GM12872 (cell line): Measurements from ENCODE around the gene ATP2A2.

Source experiments
- TF ChIP-seq, protein P1 (sequence below): IDR thresholded peaks from 3 replicates; pipeline ENCODE4 v1.5.1; 2011; ENCODE audit warnings: low read depth, mild to moderate bottlenecking, low read length, moderate library complexity; ENCODE audit not compliant: insufficient read depth

Gene ATP2A2

DNA sequence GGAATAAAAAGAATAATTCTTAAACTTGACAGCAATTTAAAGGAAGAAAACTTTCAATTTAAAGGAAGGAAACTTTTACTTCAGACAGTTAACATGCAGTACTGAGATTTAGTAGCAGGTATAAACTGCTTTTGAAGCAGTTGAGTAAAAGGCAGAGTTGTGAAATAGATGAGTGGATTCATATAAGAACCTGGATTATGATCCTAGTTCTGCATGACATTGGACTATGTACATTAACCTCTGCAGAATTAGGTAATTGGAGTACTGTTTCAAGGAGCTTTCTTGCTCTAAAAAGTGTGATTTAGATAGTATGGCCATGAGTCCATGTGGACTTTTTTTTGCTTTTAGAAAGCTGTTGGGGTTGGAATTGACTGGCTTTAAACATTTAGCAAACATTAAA is 29.7 kb downstream of the ATP2A2 start:
- TF ChIP-seq, protein P1, sequence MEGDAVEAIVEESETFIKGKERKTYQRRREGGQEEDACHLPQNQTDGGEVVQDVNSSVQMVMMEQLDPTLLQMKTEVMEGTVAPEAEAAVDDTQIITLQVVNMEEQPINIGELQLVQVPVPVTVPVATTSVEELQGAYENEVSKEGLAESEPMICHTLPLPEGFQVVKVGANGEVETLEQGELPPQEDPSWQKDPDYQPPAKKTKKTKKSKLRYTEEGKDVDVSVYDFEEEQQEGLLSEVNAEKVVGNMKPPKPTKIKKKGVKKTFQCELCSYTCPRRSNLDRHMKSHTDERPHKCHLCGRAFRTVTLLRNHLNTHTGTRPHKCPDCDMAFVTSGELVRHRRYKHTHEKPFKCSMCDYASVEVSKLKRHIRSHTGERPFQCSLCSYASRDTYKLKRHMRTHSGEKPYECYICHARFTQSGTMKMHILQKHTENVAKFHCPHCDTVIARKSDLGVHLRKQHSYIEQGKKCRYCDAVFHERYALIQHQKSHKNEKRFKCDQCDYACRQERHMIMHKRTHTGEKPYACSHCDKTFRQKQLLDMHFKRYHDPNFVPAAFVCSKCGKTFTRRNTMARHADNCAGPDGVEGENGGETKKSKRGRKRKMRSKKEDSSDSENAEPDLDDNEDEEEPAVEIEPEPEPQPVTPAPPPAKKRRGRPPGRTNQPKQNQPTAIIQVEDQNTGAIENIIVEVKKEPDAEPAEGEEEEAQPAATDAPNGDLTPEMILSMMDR, result no peak

DNA sequence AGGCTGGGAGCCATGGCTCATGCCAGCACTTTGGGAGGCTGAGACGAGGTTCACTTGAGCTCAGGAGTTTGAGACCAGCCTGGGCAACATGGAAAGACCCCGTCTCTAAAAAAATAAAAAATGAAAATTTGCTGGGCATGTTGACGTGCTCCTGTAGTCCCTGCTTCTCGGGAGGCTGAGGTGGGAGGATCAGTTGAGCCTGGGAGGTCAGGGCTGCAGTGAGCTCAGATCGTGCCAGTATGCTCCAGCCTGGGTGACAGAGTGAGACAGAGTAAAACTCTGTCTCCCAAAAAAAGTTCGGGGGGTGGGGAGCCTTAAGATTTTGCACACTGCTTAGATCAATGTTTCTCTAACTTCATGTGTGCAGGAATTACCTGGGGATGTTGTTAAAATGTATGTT is 30.9 kb downstream of the ATP2A2 start:
- TF ChIP-seq, protein P1, result no peak

DNA sequence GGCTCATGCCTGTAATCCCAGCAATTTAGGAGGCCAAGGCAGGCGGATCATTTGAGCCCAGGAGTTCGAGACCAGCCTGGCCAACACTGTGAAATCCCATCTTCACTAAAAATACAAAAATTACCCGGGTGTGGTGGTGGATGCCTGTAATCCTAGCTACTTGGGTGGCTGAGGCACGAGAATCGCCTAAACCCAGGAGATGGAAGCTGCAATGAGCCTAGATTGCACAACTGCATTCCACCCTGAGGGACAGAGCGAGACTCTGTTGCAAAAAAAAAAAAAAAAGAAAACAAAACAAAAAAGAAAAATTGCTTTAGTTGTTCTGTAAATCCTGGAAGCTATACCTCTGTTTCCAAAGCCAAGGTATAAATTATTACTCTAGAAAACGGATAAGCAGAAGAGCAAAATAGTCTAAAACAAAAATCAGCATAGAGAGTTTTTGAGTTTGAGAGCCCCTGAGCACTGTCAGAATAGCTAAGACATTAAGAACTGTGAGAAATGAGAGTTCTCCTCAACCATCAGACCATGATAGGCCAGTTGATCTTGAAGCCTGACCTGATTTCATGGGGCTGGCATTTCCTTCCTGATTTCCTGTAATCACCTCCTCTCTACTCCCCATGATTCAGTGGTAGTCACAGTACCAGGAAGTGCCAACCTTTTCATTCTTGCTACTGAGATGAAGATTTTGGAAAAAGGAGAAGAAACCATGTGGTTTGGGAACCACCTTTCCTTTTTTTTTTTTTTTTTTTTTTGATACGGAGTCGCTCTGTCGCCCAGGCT is 31.7 kb downstream of the ATP2A2 start:
- TF ChIP-seq, protein P1, result no peak

- TF ChIP-seq, protein P1, result no peak
Measured at GRCh38 chr12:110314308-110314707, 33.3 kb downstream of the ATP2A2 start.

DNA sequence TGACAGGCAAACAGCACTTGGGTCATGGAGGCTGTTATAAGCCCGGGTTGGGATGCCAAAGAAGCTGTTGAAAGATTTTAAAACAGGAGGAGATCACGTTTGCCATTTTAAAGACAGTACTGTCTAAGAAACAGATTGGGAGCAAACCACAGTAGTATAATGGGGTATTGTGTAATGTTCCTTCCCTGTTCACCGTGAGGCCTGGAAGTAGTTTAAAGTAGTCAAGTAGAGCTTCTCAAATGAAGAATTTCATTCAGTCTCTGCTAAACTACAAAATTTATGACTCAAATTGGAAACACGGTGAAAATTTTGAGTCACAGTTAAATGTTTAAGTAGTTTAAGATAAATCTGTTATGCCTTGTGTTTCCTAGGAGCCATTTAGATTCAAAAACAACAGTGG is 35.8 kb downstream of the ATP2A2 start:
- TF ChIP-seq, protein P1, result no peak

DNA sequence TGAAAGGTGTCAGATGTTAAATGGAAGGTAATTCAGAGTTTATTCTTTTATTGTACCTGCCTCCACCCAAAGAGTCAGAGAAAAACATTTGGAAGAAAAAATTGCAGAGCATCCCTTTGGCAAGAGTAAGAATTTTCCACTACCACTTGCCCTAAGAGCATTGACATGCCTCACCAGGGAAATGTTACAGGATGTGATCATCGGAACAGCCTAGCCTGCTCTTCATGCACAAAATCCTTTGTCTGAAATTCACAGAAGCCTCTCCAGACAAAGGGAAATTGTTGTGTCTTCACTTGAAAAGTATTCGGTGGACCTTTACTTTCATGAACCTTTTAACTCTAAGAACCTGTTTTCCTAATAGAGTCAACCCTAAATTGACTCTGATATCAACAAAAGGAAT is 36.9 kb downstream of the ATP2A2 start:
- TF ChIP-seq, protein P1, result no peak

GRCh38 chr12:110320550-110320949 is 39.5 kb downstream of the ATP2A2 start:
- TF ChIP-seq, protein P1, result no peak

- TF ChIP-seq, protein P1, result no peak
Measured at GRCh38 chr12:110329710-110330109, 48.7 kb downstream of the ATP2A2 start.
